SH-SY5Y (cell line): ENCODE results near the gene SPR.

Experiments
- GATA2 ChIP-seq: IDR thresholded peaks from 2 replicates; pipeline ENCODE4 v1.6.1; 2011; ENCODE audit warnings: mild to moderate bottlenecking, low read depth, low read length
- GATA3 ChIP-seq: IDR thresholded peaks from 2 replicates; pipeline ENCODE4 v1.6.1; 2011; ENCODE audit warnings: low read depth, mild to moderate bottlenecking, low read length, moderate library complexity

SPR gene

DNA sequence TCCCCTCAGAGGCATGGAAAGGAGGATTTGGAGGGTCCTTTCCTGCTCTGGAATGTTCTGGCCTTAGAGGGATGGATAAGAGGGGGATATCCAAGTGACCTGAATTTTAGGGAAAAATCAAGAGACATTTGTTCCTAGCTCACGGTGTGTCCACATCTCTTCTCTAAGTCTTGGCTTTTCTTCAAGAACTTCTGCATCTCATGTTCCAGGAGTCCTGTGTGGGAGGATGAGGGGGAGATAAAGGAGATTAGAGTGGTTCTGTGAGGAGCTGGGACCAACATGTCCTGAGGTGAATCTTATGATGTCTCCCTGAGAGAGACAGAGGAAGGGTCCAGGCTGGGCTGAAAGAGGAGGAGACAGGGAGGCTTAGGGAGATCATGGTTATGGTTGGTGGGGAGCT is 41.8 kb downstream of the SPR start:
- TF ChIP-seq GATA2 (no peak), GATA3 (no peak)

DNA sequence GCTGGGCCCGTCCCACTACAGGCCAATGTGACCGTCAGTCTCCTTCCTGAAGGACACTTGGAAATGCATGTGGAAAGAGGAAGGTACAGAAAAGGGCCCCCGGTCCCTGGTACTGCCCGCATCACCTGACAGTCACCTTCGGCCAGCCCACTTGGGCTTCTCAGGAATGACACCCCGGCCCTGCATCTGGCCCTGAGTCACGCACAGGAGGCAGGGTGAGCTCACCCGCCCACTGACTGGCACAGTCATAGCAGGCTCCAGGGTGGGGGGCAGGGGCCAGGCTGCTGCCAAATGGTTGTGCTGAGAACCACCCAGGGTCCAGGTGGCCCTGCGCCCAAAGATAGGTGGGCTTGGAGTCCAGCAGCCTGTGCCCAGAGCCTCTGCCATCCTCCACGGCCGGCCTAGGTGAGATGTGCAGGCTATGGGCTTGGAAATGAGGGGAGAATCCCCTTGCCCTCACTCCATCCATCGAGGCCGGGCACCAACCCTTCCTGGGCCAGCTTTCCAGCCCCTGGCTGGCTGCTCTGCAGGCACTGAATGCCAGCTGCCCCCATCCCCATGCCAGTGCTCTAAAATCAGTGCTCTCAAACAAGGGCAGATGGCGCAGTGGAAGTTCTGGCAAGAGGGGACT is 44.2 kb downstream of the SPR start:
- no peak for TF ChIP-seq GATA2
- no peak for TF ChIP-seq GATA3

DNA sequence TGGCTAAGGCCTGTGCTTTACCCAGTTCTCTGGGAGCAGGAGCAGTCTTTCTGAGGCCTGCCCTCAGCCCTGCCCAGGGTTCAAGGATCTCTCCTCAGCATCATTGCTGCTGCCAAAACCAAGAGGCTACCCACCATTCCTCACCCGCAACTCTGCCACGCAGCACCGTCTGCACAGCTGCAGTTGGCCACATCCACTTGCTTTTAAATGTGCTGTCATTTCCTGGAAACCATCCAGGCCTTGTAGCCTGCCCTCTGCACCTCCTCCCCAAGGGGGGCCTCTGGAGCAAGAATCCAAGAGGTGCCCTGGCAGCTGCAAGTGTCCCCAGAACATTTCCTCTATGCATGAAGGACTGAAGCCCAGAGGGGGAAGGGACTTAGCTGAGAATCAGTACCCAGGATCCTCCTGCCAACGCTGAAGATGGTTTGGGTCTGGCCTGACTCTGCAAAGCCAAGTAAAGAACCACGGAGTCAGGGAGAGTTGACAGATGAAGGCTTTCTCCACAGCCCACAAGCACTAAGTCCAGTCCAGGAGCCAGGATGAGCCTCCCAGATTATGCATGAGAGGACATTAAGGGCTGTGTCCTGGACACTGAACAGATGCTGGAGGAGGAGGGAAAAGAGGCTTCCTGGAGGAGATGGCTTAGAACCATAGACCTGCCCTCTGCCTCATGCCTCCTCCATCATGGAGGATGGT is 45.0 kb downstream of the SPR start:
- no peak for TF ChIP-seq GATA2
- TF ChIP-seq GATA3 = no peak

- TF ChIP-seq GATA2 (no peak), GATA3 (no peak)
These were observed 45.6 kb downstream of the SPR start for GRCh38 chr2:72932805-72933204.

DNA sequence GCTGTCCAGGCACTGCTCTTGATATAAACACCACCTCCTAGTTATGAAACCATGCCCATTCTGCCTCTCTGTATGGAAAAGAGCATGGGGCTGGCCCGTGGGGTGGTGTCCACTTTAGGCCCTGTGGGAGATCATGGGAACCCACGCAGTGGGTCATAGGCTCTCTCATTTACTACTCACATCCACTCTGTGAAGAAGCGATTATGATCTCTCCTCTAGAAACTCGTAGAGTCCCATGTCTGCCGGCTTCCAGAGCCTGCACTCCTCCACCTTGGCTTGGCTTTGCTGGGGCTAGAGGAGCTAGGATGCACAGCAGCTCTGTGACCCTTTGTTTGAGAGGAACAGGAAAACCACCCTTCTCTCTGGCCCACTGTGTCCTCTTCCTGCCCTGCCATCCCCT is 46.0 kb downstream of the SPR start:
- TF ChIP-seq GATA3 (no peak), GATA2 (no peak)

GRCh38 chr2:72933646-72934151 is 46.5 kb downstream of the SPR start:
- TF ChIP-seq GATA3 = no peak
- TF ChIP-seq GATA2 = no peak

DNA sequence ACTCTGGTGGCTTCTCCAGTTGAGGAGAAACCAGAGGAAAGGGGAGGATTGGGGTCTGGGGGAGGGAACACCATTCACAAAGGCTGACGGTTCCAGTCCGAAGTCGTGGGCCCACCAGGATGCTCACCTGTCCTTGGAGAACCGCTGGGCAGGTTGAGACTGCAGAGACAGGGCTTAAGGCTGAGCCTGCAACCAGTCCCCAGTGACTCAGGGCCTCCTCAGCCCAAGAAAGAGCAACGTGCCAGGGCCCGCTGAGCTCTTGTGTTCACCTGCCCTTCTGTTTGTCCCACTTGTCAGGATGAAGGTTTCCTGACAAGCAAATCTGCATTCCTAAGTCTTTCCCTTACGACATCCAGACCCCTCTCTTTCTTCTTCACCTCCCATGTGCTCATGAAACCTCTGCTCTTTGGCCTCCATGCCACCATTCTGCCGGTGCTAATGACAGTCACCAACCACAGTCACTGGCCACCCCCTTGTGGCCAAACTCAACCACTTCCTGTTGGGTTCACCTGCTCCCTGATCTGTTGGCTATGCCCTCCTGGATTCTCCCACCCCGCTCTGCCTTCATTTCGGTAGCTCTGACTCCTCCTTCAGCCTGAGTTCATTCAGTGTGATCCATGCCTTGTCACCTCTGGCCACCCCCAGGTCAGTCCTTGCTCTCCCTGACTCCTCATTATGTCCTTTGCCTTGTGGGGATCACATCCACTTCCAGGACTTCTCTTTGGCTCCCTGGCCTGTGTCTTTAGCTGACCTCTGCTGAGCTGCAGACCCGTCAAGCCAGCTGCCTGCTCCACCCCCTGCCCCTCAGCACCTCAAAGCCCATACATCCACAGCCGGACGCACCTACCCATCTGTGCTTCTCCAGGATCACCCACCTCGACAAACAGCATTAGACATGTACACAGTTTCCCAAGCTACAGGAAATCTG is 47.7 kb downstream of the SPR start:
- TF ChIP-seq GATA3 = no peak
- no peak for TF ChIP-seq GATA2

DNA sequence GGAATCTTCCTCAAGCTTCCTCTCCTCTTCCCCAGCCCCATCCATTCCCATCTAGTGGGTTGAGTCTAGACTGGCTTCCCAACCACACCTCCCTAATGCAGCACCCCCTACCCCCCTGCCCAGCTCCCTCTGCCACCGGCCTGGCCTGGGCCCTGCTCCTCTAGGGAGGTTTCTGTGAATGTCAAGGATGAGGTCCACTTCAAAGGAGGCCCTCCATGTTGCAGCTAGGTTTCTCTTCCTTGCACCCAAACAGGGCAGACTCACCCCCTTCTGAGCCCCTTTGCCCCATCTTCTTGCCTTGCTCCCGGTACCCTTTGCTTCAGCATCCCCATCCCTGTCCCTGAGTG is 48.4 kb downstream of the SPR start:
- TF ChIP-seq GATA2 (no peak), GATA3 (no peak)

DNA sequence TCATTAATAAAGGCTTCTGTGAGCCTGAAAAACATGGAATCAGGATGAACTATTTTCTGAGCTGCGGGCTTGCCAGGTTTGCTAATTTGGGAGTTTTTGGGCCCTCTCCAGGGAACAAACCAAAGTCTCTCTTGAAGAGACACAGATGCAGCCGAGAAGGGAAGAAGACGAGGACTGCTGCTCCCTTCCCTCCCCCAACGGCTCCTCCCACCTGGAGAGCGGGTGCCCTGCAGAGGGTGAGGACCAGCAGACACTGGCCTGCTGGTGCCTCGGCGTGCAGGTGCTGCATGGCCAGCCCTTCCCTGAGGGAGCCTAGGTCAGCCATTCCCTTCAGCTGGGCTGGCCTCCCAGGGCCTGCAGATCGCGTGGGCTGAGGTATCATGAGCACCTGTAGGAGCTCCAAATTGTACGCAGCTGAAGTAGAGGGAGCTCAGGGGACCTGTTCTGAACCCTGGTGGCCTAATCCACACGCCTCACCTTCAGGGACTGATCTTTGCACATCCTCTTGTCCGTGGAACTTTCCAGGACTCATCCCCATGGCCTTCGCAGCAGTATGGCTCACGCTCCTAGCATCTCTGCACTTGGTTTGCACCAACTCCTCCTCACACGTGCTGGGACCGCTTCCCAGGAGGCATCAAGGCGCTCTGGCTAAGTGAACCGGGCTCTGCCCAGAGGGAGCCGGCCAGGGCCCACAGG is 49.6 kb downstream of the SPR start:
- TF ChIP-seq GATA3 (no peak), GATA2 (no peak)

DNA sequence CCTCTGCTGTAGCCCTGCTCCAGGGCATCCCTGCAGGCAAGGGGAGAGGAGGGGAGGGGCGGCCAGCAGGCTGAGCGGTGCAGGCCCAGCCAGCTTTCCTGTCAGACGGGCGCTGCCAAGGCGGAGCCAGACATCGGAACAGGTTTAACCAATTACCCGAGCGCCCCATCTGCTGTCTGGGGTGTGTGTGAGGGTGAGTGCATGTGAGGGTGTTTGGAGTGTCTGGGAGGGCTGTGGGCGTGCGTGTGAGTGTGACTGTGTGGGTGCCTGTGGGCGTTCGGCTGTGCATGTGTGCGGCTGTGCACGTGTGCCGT is 50.1 kb downstream of the SPR start:
- TF ChIP-seq GATA3 (no peak), GATA2 (no peak)

DNA sequence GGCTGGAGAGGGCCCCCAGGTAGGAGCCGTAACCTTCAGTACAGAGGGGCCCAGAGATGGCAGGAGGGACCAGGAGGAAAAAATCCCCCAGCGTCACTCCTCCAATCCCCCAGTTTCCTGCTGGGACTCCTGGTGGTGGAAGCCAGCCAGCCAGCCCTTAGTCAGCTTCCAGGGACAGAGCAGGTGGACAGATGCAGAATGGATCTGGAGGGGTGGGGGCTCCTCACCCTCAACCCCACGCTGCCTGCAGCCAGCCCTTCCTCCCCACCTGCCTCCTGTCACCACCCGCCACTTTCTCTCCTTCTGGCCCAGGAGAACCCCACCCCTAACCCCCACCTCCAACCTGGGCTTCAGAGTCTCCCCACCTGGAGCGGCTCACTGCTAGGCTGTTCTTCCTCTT is 51.2 kb downstream of the SPR start:
- TF ChIP-seq GATA3 = no peak
- no peak for TF ChIP-seq GATA2

DNA sequence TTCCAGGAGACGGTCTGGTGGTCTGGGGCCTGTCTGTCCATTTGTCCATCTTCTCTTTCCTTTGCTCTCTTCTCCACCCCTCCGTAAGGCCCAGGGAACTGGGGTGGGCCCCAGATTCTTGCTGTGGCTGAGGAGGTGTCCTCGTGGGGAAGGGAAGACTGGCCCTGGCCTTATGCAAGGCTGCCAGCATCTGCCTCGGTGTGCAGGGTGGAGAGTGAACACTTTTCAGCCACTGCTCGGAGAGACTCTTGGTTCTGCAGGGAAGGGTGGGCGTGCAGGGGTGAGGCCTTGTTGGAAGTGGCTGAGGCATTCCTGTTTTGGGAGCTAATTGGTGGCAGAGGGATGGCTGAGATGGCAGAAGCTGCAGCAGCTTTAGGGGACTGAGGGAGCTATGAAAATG is 53.2 kb downstream of the SPR start:
- no peak for TF ChIP-seq GATA3
- TF ChIP-seq GATA2 = no peak

DNA sequence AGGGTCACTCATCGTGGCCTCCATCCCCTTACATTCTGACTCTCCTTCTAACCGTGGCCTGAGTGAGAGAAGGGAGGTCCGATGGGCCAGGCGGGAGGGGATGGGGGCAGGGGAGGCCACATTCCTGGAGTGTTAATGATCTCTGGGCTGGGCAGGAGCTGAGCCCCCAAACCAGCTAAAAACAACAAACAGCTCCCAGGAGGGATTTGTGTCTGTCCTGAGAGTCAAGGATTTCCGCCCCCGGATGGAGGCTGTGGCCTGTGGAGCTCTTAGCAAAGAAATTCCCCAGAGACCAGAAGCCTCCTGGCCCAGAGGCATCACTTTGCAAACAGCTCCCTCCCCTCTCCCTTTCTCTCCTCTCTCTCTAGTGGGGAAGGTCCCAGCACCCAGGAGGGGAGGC is 53.6 kb downstream of the SPR start:
- TF ChIP-seq GATA2 (no peak), GATA3 (no peak)
